Iris pigment epithelial cell (primary cell): Measurements from ENCODE around the gene BABAM2.

Experiments used
- DNase-seq: peaks from one replicate; pipeline ENCODE4 v3.0.0-alpha.2; 2011; ENCODE audit warnings: low read depth

The BABAM2 gene

GRCh38 chr2:28346587-28346986, 456.1 kb downstream of the BABAM2 start:
- no peak for DNase-seq

- DNase-seq: no peak
These were observed 456.7 kb downstream of the BABAM2 start for GRCh38 chr2:28347193-28347592.

GRCh38 chr2:28347596-28347995, 457.1 kb downstream of the BABAM2 start:
- DNase-seq: no peak

- DNase-seq: no peak
These were observed 457.6 kb downstream of the BABAM2 start for GRCh38 chr2:28348149-28348567.

- DNase-seq: no peak
These were observed 458.4 kb downstream of the BABAM2 start for GRCh38 chr2:28348921-28349320.

- DNase-seq: no peak
These were observed 459.1 kb downstream of the BABAM2 start for GRCh38 chr2:28349546-28350165.

- DNase-seq: no peak
These were observed 459.7 kb downstream of the BABAM2 start for GRCh38 chr2:28350196-28350595.

- no peak for DNase-seq
These were observed 460.3 kb downstream of the BABAM2 start for GRCh38 chr2:28350791-28351285.

- DNase-seq: no peak
These were observed 461.1 kb downstream of the BABAM2 start for GRCh38 chr2:28351621-28352020.

- DNase-seq: no peak
These were observed 461.6 kb downstream of the BABAM2 start for GRCh38 chr2:28352104-28352503.

GRCh38 chr2:28352610-28353195, 462.2 kb downstream of the BABAM2 start:
- no peak for DNase-seq

- DNase-seq: no peak
These were observed 464.5 kb downstream of the BABAM2 start for GRCh38 chr2:28354920-28355520.

GRCh38 chr2:28355521-28356094, 465.1 kb downstream of the BABAM2 start:
- no peak for DNase-seq

- DNase-seq: peak; percentile 77
These were observed 465.8 kb downstream of the BABAM2 start for GRCh38 chr2:28356095-28356911.

GRCh38 chr2:28357055-28357454, 466.5 kb downstream of the BABAM2 start:
- DNase-seq: no peak

- DNase-seq: no peak
These were observed 467.6 kb downstream of the BABAM2 start for GRCh38 chr2:28357948-28358667.

- no peak for DNase-seq
These were observed 468.2 kb downstream of the BABAM2 start for GRCh38 chr2:28358668-28359201.

- DNase-seq: peak; percentile 67
These were observed 468.9 kb downstream of the BABAM2 start for GRCh38 chr2:28359222-28360057.

- no peak for DNase-seq
These were observed 469.7 kb downstream of the BABAM2 start for GRCh38 chr2:28360058-28360717.
